ENCODE measurements around the gene TM2D3.

- TF ChIP-seq POLR2A (IDR thresholded peaks at IDR 0.05; ENCODE audit: low read depth) (no peak), CTCF (IDR thresholded peaks at IDR 0.05) (no peak), EP300 (IDR thresholded peaks at IDR 0.05) (no peak), POLR2AphosphoS5 (IDR thresholded peaks at IDR 0.05) (no peak)
Observed at GRCh38 chr15:101633356-101633755, 18.8 kb downstream of the TM2D3 start.

All from esophagus muscularis mucosa (tissue), 4 donors.